Liver (tissue), 9 donors: ENCODE data around the gene PPP4C. TPM values are rescaled to one million over a fixed set of nuclear protein-coding genes. Genes with fewer than 3 reads are reported as not detected.

ENCODE experiments used
- DNase-seq: peaks from one replicate; pipeline ENCODE4 v3.0.0-alpha.2; 2017; ENCODE audit warnings: low spot score
- H3K27ac ChIP-seq, 2 donors: one replicate each; pipeline ENCODE4 v1.7.0; 2013; ENCODE audit warnings: inconsistent platforms in 2 of 2, low read length in 2 of 2, control low read depth in 1 of 2, low read depth in 1 of 2, mild to moderate bottlenecking in 1 of 2
- H3K27me3 ChIP-seq, 4 donors: one replicate each; pipeline versions ENCODE4 v1.6.1 to v1.7.0; 2013; ENCODE audit warnings: low read length in 3 of 4, inconsistent platforms in 1 of 4, mild to moderate bottlenecking in 1 of 4, moderate library complexity in 1 of 4; ENCODE audit not compliant: control insufficient read depth in 4 of 4, insufficient read depth in 4 of 4
- H3K36me3 ChIP-seq, 4 donors: one replicate each; pipeline versions ENCODE4 v1.6.1 to v1.7.0; 2013; ENCODE audit warnings: low read length in 3 of 4, mild to moderate bottlenecking in 3 of 4, low read depth in 1 of 4, moderate library complexity in 1 of 4; ENCODE audit not compliant: control insufficient read depth in 4 of 4, insufficient read depth in 3 of 4
- H3K4me1 ChIP-seq, 4 donors: one replicate each; pipeline versions ENCODE4 v1.6.1 to v1.7.0; 2013; ENCODE audit warnings: low read length in 3 of 4, mild to moderate bottlenecking in 3 of 4, moderate library complexity in 1 of 4; ENCODE audit not compliant: control insufficient read depth in 4 of 4, insufficient read depth in 4 of 4
- H3K4me3 ChIP-seq, 3 donors: one replicate each; pipeline versions ENCODE4 v1.6.1 to v1.7.0; 2013; ENCODE audit warnings: low read length in 3 of 3, control low read depth in 1 of 3, low read depth in 1 of 3, mild to moderate bottlenecking in 1 of 3
- H3K9ac ChIP-seq, 2 donors: one replicate each; pipeline ENCODE4 v1.7.0; 2013; ENCODE audit warnings: low read length in 2 of 2, mild to moderate bottlenecking in 2 of 2, moderate library complexity in 2 of 2, control low read depth in 1 of 2, low read depth in 1 of 2
- H3K9me3 ChIP-seq, 4 donors: one replicate each; pipeline versions ENCODE4 v1.6.1 to v1.7.0; 2013; ENCODE audit warnings: low read length in 3 of 4; ENCODE audit not compliant: control insufficient read depth in 4 of 4
- CTCF ChIP-seq: fragments of 150-350 bp; IDR thresholded peaks from 2 replicates; pipeline ENCODE4 v1.5.1; 2017; ENCODE audit warnings: improper control_type of control experiment, low read depth, low read length; ENCODE audit not compliant: missing input control
- EGR1 ChIP-seq, 2 donors: IDR thresholded peaks; 2 replicates each; pipeline ENCODE4 v1.6.1; 2016 to 2018; ENCODE audit warnings: antibody characterized with exemption in 2 of 2, low read depth in 2 of 2
- FOXA2 ChIP-seq: IDR thresholded peaks from 2 replicates; pipeline ENCODE4 v1.6.1; 2016; ENCODE audit warnings: antibody characterized with exemption
- GABPA ChIP-seq, 2 donors: IDR thresholded peaks in 1 of 2; conservative IDR thresholded peaks in 1 of 2; 2 replicates each; pipeline ENCODE4 v1.6.1; 2016; ENCODE audit warnings: antibody characterized with exemption in 2 of 2, mild to moderate bottlenecking in 1 of 2, moderate library complexity in 1 of 2
- HNF4G ChIP-seq: IDR thresholded peaks from 2 replicates; pipeline ENCODE4 v1.6.1; 2016; ENCODE audit warnings: antibody characterized with exemption
- NR2F2 ChIP-seq: IDR thresholded peaks from 2 replicates; pipeline ENCODE4 v1.6.1; 2016; ENCODE audit warnings: antibody characterized with exemption
- RAD21 ChIP-seq, 2 donors: IDR thresholded peaks; 2 replicates each; pipeline ENCODE4 v1.6.1; 2016; ENCODE audit warnings: antibody characterized with exemption in 2 of 2, mild to moderate bottlenecking in 2 of 2
- REST ChIP-seq: IDR thresholded peaks from 2 replicates; pipeline ENCODE4 v1.6.1; 2016; ENCODE audit warnings: antibody characterized with exemption, mild to moderate bottlenecking
- RXRA ChIP-seq, 2 donors: IDR thresholded peaks; 2 replicates each; pipeline ENCODE4 v1.6.1; 2017 to 2018; ENCODE audit warnings: antibody characterized with exemption in 2 of 2, mild to moderate bottlenecking in 1 of 2
- SP1 ChIP-seq: IDR thresholded peaks from 2 replicates; pipeline ENCODE4 v1.6.1; 2018; ENCODE audit warnings: antibody characterized with exemption, mild to moderate bottlenecking
- TAF1 ChIP-seq: conservative IDR thresholded peaks from 2 replicates; pipeline ENCODE4 v1.6.1; 2016; ENCODE audit warnings: antibody characterized with exemption, mild to moderate bottlenecking
- YY1 ChIP-seq: IDR thresholded peaks from 2 replicates; pipeline ENCODE4 v1.6.1; 2016; ENCODE audit warnings: antibody characterized with exemption, mild to moderate bottlenecking
- ZBTB33 ChIP-seq: IDR thresholded peaks from 2 replicates; pipeline ENCODE4 v1.6.1; 2016; ENCODE audit warnings: antibody characterized with exemption
- WGBS: extraction: QIAGEN DNeasy Blood & Tissue Kit; methylation state at CpG from one replicate; pipeline ENCODE4 v1.1.7; 2013; 5-methylcytosine and 5-hydroxymethylcytosine counted together
- polyA plus RNA-seq, 2 donors: library from polyadenylated mRNA; stranded (reverse) in 1 of 2; unstranded in 1 of 2; fragments of 200-250 nt in 1 of 2; fragments of >200 nt in 1 of 2; fragmentation: Nextera tagmentation in 1 of 2; extraction: Ambion mirVana in 1 of 2; gene quantifications; one replicate each; pipeline versions ENCODE4 v1.2.1 to v1.2.3, GENCODE V29; 2013 to 2015
- total RNA-seq, 2 donors: library from RNA; depleted of rRNA; stranded (reverse); fragments of >200 nt; gene quantifications; one replicate each; pipeline ENCODE4 v1.2.3, GENCODE V29; 2014
- donor health status: healthy.
- donor health status: healthy.
- donor health status: healthy.
- donor health status: healthy.
- donor health status: healthy.

The PPP4C gene
- total and polyA plus RNA-seq, 4 donors = 49.7 to 79.6 (median 62.5) TPM

GRCh38 chr16:30063278-30063892 lies 12.4 kb upstream of the PPP4C start:
- peaks cover 0 to 20% (median 13%) of the 10 kb centered on the region in 4 donors for H3K4me1 ChIP-seq
- H3K4me3 ChIP-seq = peak overlapping the region in 1 of 3 donors; percentile 74
- TF ChIP-seq SP1 (no peak), REST (no peak), NR2F2 (no peak), FOXA2 (no peak), TAF1 (no peak), HNF4G (no peak), ZBTB33 (no peak), YY1 (no peak), GABPA (IDR thresholded peaks at IDR 0.05 in 1 of 2, conservative IDR thresholded peaks at IDR 0.05 in 1 of 2) (no peak), CTCF (no peak)
- H3K9me3 ChIP-seq = no peaks in the 10 kb centered on the region
- DNase-seq = no peak
- 68% methylated on average over 12 of the region's 12 CpGs for WGBS
- H3K27me3 ChIP-seq = no peaks in the 10 kb centered on the region
- peak overlapping the region; percentile 99 to 100 for H3K27ac ChIP-seq
- H3K36me3 ChIP-seq = peaks cover under 1 to 8% (median 7%) of the 10 kb centered on the region in 4 donors
- H3K9ac ChIP-seq = peak overlapping the region in 1 of 2 donors; percentile 98

- Histone ChIP-seq H3K4me3 (peak overlapping the region; percentile 45 to 74 (median 73)), H3K9ac (peak overlapping the region; percentile 96 to 98), H3K4me1 (peaks cover 0 to 24% (median 14%) of the 10 kb centered on the region in 4 donors), H3K36me3 (peaks cover 2 to 15% (median 14%) of the 10 kb centered on the region in 4 donors), H3K27ac (peak overlapping the region; percentile 99 to 100), H3K27me3 (no peaks in the 10 kb centered on the region), H3K9me3 (no peaks in the 10 kb centered on the region)
- peak; percentile 50 for DNase-seq
- peak; percentile 59 to 69 for TF ChIP-seq RAD21 (IDR thresholded peaks at IDR 0.05)
- TF ChIP-seq RXRA (IDR thresholded peaks at IDR 0.05) = peak in 1 of 2 donors; percentile 10
- TF ChIP-seq SP1 = peak; percentile 23
- TF ChIP-seq YY1 = peak; percentile 46
- TF ChIP-seq CTCF = peak; percentile 30
- no peak for TF ChIP-seq REST
- no peak for TF ChIP-seq EGR1 (IDR thresholded peaks at IDR 0.05; ENCODE audit: low read depth in 2 of 2)
- WGBS = 5% methylated on average over 27 of the region's 27 CpGs
Measured at GRCh38 chr16:30063893-30064728, 11.7 kb upstream of the PPP4C start.
